ENCODE data around the gene ALCAM.

DNA sequence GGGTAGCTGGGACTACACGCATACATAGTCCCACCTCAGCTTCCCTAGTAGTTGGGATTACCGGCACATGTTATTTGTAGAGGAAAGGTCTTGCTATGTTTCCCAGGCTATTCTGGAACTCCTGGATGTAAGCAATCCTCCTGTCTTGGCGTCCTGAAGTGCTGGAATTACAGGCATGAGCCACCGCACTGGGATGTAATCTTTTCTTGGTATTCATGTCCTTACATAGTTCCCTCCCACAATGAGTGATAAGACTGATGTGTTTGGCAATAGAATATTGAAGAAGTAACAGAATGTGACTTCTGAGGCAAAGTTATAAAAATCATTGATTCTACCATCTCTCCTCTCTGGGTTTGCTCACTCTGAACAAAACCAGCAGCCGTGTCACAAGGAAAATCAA, 22.7 kb upstream of the ALCAM start:
- TF ChIP-seq, protein P1, sequence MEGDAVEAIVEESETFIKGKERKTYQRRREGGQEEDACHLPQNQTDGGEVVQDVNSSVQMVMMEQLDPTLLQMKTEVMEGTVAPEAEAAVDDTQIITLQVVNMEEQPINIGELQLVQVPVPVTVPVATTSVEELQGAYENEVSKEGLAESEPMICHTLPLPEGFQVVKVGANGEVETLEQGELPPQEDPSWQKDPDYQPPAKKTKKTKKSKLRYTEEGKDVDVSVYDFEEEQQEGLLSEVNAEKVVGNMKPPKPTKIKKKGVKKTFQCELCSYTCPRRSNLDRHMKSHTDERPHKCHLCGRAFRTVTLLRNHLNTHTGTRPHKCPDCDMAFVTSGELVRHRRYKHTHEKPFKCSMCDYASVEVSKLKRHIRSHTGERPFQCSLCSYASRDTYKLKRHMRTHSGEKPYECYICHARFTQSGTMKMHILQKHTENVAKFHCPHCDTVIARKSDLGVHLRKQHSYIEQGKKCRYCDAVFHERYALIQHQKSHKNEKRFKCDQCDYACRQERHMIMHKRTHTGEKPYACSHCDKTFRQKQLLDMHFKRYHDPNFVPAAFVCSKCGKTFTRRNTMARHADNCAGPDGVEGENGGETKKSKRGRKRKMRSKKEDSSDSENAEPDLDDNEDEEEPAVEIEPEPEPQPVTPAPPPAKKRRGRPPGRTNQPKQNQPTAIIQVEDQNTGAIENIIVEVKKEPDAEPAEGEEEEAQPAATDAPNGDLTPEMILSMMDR (IDR thresholded peaks at IDR 0.05; ENCODE audit: low read length) = no peak
- TF ChIP-seq EZH2 (optimal IDR thresholded peaks at IDR 0.05; ENCODE audit: low read depth, low read length) = no peak
- no peak for TF ChIP-seq EZH2phosphoT487 (IDR thresholded peaks at IDR 0.05; ENCODE audit: low read length)
